ENCODE data around the gene NR5A2.

Gene NR5A2

GRCh38 chr1:200027264-200027823, at the start of gene NR5A2:
TSS of gene NR5A2 (plus strand) at chr1:200027710. CDS start at chr1:200027848, 138 bp downstream.
- no peak for DNase-seq

- DNase-seq: no peak
Measured at GRCh38 chr1:199978408-199978940, 49.0 kb upstream of the NR5A2 start.

GRCh38 chr1:199979071-199979470, 48.4 kb upstream of the NR5A2 start:
- DNase-seq: no peak

- no peak for DNase-seq
Measured at GRCh38 chr1:199981584-199981983, 45.9 kb upstream of the NR5A2 start.

GRCh38 chr1:199982606-199983005, 44.9 kb upstream of the NR5A2 start:
- DNase-seq: no peak

GRCh38 chr1:199983531-199983930, 44.0 kb upstream of the NR5A2 start:
- no peak for DNase-seq

GRCh38 chr1:199995096-199995685, 32.3 kb upstream of the NR5A2 start:
- DNase-seq: no peak

GRCh38 chr1:200005165-200005564, 22.3 kb upstream of the NR5A2 start:
- DNase-seq: no peak

- no peak for DNase-seq
Measured at GRCh38 chr1:200006711-200007110, 20.8 kb upstream of the NR5A2 start.

GRCh38 chr1:200015811-200016210, 11.7 kb upstream of the NR5A2 start:
- no peak for DNase-seq

- DNase-seq: no peak
Measured at GRCh38 chr1:200021577-200022238, 5.8 kb upstream of the NR5A2 start.

GRCh38 chr1:200022239-200022804, 5.2 kb upstream of the NR5A2 start:
- no peak for DNase-seq

GRCh38 chr1:200028586-200029034, 1.1 kb downstream of the NR5A2 start:
- no peak for DNase-seq

GRCh38 chr1:200029035-200029821, 1.7 kb downstream of the NR5A2 start:
- peak; percentile 30 for DNase-seq

- no peak for DNase-seq
Measured at GRCh38 chr1:200029822-200030152, 2.3 kb downstream of the NR5A2 start.

GRCh38 chr1:200030791-200031190, 3.3 kb downstream of the NR5A2 start:
- DNase-seq: no peak

- DNase-seq: no peak
Measured at GRCh38 chr1:200033511-200034261, 6.2 kb downstream of the NR5A2 start.

GRCh38 chr1:200034262-200034557, 6.7 kb downstream of the NR5A2 start:
- no peak for DNase-seq

- peak; percentile 7 for DNase-seq
Measured at GRCh38 chr1:200034761-200035396, 7.4 kb downstream of the NR5A2 start.

- DNase-seq: no peak
Measured at GRCh38 chr1:200035397-200035955, 8.0 kb downstream of the NR5A2 start.

GRCh38 chr1:200035956-200036618, 8.6 kb downstream of the NR5A2 start:
- no peak for DNase-seq

Measured in amniotic stem cell (primary cell).